IPS-11a (cell line): ENCODE data around the gene CFAP69.

Experiments used
- H3K4me3 ChIP-seq: one replicate; pipeline ENCODE4 v1.5.1; 2013; ENCODE audit warnings: low read depth, low read length, control low read depth

The CFAP69 gene

GRCh38 chr7:90244909-90245851 lies at the start of gene CFAP69:
TSS of gene CFAP69 (plus strand) at chr7:90245174. CDS start at chr7:90245425, 251 bp downstream.
- H3K4me3 ChIP-seq: peak within 1 kb of the TSS; percentile 69

- no peak overlapping the region for H3K4me3 ChIP-seq
These were observed 43.3 kb upstream of the CFAP69 start for GRCh38 chr7:90201500-90202195.

GRCh38 chr7:90207956-90208355 lies 37.0 kb upstream of the CFAP69 start:
- H3K4me3 ChIP-seq: no peak overlapping the region

- H3K4me3 ChIP-seq: no peak overlapping the region
These were observed 35.2 kb upstream of the CFAP69 start for GRCh38 chr7:90209776-90210175.

GRCh38 chr7:90210475-90210874 lies 34.5 kb upstream of the CFAP69 start:
- peak overlapping the region; percentile 75 for H3K4me3 ChIP-seq

GRCh38 chr7:90210981-90211380 lies 34.0 kb upstream of the CFAP69 start:
- peak overlapping the region; percentile 75 for H3K4me3 ChIP-seq

GRCh38 chr7:90211391-90212148 lies 33.4 kb upstream of the CFAP69 start, which contains the start of gene STEAP2:
TSS of gene STEAP2 (plus strand) at chr7:90211740. CDS start at chr7:90225083, 13,343 bp downstream.
- H3K4me3 ChIP-seq: peak within 1 kb of the TSS; percentile 75

GRCh38 chr7:90212149-90212495 lies 32.9 kb upstream of the CFAP69 start:
- peak overlapping the region; percentile 75 for H3K4me3 ChIP-seq

- no peak overlapping the region for H3K4me3 ChIP-seq
These were observed 31.5 kb upstream of the CFAP69 start for GRCh38 chr7:90213521-90213920.

GRCh38 chr7:90216080-90216674 lies 28.8 kb upstream of the CFAP69 start:
- H3K4me3 ChIP-seq: no peak overlapping the region

- H3K4me3 ChIP-seq: no peak overlapping the region
These were observed 28.2 kb upstream of the CFAP69 start for GRCh38 chr7:90216771-90217170.

GRCh38 chr7:90222390-90222789 lies 22.6 kb upstream of the CFAP69 start:
- no peak overlapping the region for H3K4me3 ChIP-seq

GRCh38 chr7:90222811-90223725 lies 21.9 kb upstream of the CFAP69 start:
- no peak overlapping the region for H3K4me3 ChIP-seq

GRCh38 chr7:90224195-90224594 lies 20.8 kb upstream of the CFAP69 start:
- H3K4me3 ChIP-seq: no peak overlapping the region

- H3K4me3 ChIP-seq: no peak overlapping the region
These were observed 19.8 kb upstream of the CFAP69 start for GRCh38 chr7:90225181-90225580.

- no peak overlapping the region for H3K4me3 ChIP-seq
These were observed 19.4 kb upstream of the CFAP69 start for GRCh38 chr7:90225601-90226000.

- no peak overlapping the region for H3K4me3 ChIP-seq
These were observed 17.7 kb upstream of the CFAP69 start for GRCh38 chr7:90227259-90227658.

GRCh38 chr7:90229682-90230081 lies 15.3 kb upstream of the CFAP69 start:
- H3K4me3 ChIP-seq: no peak overlapping the region

GRCh38 chr7:90230834-90231233 lies 14.1 kb upstream of the CFAP69 start:
- no peak overlapping the region for H3K4me3 ChIP-seq

- H3K4me3 ChIP-seq: no peak overlapping the region
These were observed 13.7 kb upstream of the CFAP69 start for GRCh38 chr7:90231304-90231703.
